Measurements from ENCODE around the gene PAQR9. TPM values are rescaled to one million over a fixed set of nuclear protein-coding genes. Genes with fewer than 3 reads are reported as not detected.

The PAQR9 gene
- polyA plus RNA-seq, 2 of the 4 experiments (the other 2 are of a cell fraction), result 3.0 to 3.1 TPM

DNA sequence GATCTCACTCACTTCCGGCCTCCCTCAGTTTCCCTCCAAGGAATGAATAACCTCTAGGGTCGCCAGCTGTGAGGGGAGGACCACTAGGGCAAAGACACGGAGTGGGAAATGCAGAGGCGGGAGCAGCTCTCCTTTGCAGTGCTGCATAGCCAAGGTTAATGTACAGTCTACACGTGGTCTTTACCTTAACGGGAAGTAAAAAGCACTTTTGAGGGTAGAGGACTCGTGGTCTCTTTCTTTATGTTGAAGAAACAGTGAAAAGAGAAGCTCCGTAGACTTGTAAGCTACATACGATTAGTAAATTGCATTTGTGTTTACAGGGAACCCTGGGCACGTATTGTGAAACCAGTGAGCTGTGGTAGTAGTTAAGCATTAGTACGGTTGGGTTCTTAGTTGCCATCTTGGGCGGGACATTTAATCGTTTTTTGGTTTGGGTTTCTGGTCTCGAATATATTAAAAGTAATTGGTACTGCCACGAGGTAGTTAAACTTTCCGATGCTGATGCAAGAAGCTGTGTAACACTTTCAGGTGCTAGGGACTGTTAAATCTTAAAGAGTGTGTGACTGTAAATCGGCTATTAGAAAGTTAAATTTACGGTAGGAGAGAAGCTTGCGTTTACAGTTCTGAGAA, 38.7 kb upstream of the PAQR9 start:
- FAIRE-seq (no peak), ATAC-seq (peak; percentile 58 to 68), DNase-seq (ENCODE audit: low read depth in 1 of 2, low spot score in 1 of 2) (peak; percentile 49 to 56)
- Histone ChIP-seq H3K27ac (peak overlapping the region; percentile 91 to 96), H3K9me3 (no peaks in the 10 kb centered on the region), H3K4me2 (peak overlapping the region; percentile 97), H3K4me3 (peak overlapping the region; percentile 93), H3K4me1 (peaks cover 44% of the 10 kb centered on the region)
- POLR2A ChIA-PET, result interaction anchor here (0.6 to 2.8 kb wide), 14 partner anchors 9 to 971 kb away, joined by 3 to 20 read pairs (median 6); partner anchors contain the start of genes ATR, PCOLCE2, PLS1 and TFDP2
- 1% methylated on average over 19 of the region's 19 CpGs for WGBS (ENCODE audit: missing lambda C conversion rate)
- no peak for TF ChIP-seq RNF2 (IDR thresholded peaks at IDR 0.05; ENCODE audit: borderline replicate concordance, low read depth)
- TF ChIP-seq HOXB5 (CRISPR knock-in tag; IDR thresholded peaks at IDR 0.05), result no peak
- peak; percentile 42; the same call in 1 of the 2 replicates for TF ChIP-seq MYC (IDR thresholded peaks at IDR 0.05; ENCODE audit: borderline replicate concordance, low read length)
- TF ChIP-seq ZFP36 (IDR thresholded peaks at IDR 0.05; ENCODE audit: borderline replicate concordance, partially characterized antibody), result no peak
- TF ChIP-seq GATA3 (IDR thresholded peaks at IDR 0.05; ENCODE audit: borderline replicate concordance), result no peak
- TF ChIP-seq HOXB13 (CRISPR knock-in tag; IDR thresholded peaks at IDR 0.05; ENCODE audit: low read depth), result no peak
- TF ChIP-seq, protein P1, sequence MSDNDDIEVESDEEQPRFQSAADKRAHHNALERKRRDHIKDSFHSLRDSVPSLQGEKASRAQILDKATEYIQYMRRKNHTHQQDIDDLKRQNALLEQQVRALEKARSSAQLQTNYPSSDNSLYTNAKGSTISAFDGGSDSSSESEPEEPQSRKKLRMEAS (IDR thresholded peaks at IDR 0.05), result peak; percentile 82
- peak in 1 of 2 experiments; percentile 64; a peak in 1 of 4 replicates for TF ChIP-seq CEBPB (IDR thresholded peaks at IDR 0.05)
- no peak for TF ChIP-seq CBX8 (IDR thresholded peaks at IDR 0.05)
- CTCF ChIA-PET, result interaction anchor here (0.6 to 2.1 kb wide), 8 partner anchors 9 to 173 kb away, joined by 3 to 10 read pairs (median 4); no protein-coding TSS in a partner anchor

- H3K4me1 ChIP-seq, result peaks cover 44% of the 10 kb centered on the region
- POLR2A ChIA-PET, result interaction anchor here (0.8 to 2.8 kb wide), 16 partner anchors 10 to 852 kb away, joined by 3 to 20 read pairs (median 5); partner anchors contain the start of genes ATR, PCOLCE2, PLS1 and TFDP2
- TF ChIP-seq ZFP36 (IDR thresholded peaks at IDR 0.05; ENCODE audit: borderline replicate concordance, partially characterized antibody) (no peak), ESRRA (IDR thresholded peaks at IDR 0.05; ENCODE audit: borderline replicate concordance, low read length) (peak; percentile 71; the same call in 1 of the 2 replicates), CBX8 (IDR thresholded peaks at IDR 0.05) (no peak), FOSL2 (IDR thresholded peaks at IDR 0.05) (no peak), FOSL2 (CRISPR knock-in tag; IDR thresholded peaks at IDR 0.05) (peak; percentile 42; the same call in 1 of the 2 replicates), TFCP2L1 (CRISPR knock-in tag; IDR thresholded peaks at IDR 0.05) (no peak), SMC3 (IDR thresholded peaks at IDR 0.05) (no peak), MAFK (IDR thresholded peaks at IDR 0.05; ENCODE audit: partially characterized antibody) (no peak), CHD4 (IDR thresholded peaks at IDR 0.05; ENCODE audit: borderline replicate concordance) (no peak), EHF (CRISPR knock-in tag; IDR thresholded peaks at IDR 0.05) (no peak), HOXB13 (CRISPR knock-in tag; IDR thresholded peaks at IDR 0.05; ENCODE audit: low read depth) (no peak), ZSCAN20 (CRISPR knock-in tag; IDR thresholded peaks at IDR 0.05) (no peak), ZC3H11A (IDR thresholded peaks at IDR 0.05) (no peak), ZNF302 (CRISPR knock-in tag; IDR thresholded peaks at IDR 0.05) (no peak), PBX3 (IDR thresholded peaks at IDR 0.05) (peak; percentile 38; the same call in 1 of the 2 replicates), HES2 (IDR thresholded peaks at IDR 0.05) (no peak), CBX2 (IDR thresholded peaks at IDR 0.05; ENCODE audit: borderline replicate concordance, low read depth) (no peak), EP300 (IDR thresholded peaks at IDR 0.05) (no peak; a peak in 1 of 5 replicates), BHLHE40 (IDR thresholded peaks at IDR 0.05; ENCODE audit: low read depth, low read length) (peak; percentile 96), FOXS1 (CRISPR knock-in tag; IDR thresholded peaks at IDR 0.05) (no peak), NR3C1 (IDR thresholded peaks at IDR 0.05) (no peak), JUN (IDR thresholded peaks at IDR 0.05) (peak; percentile 86 to 96), HOXA7 (CRISPR knock-in tag; IDR thresholded peaks at IDR 0.05) (no peak), CHD2 (IDR thresholded peaks at IDR 0.05; ENCODE audit: low read length, partially characterized antibody) (peak; percentile 82), GATA3 (IDR thresholded peaks at IDR 0.05; ENCODE audit: borderline replicate concordance) (no peak; the same call in 1 of the 2 replicates)
- TF ChIP-seq, protein P2, sequence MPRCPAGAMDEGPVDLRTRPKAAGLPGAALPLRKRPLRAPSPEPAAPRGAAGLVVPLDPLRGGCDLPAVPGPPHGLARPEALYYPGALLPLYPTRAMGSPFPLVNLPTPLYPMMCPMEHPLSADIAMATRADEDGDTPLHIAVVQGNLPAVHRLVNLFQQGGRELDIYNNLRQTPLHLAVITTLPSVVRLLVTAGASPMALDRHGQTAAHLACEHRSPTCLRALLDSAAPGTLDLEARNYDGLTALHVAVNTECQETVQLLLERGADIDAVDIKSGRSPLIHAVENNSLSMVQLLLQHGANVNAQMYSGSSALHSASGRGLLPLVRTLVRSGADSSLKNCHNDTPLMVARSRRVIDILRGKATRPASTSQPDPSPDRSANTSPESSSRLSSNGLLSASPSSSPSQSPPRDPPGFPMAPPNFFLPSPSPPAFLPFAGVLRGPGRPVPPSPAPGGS (IDR thresholded peaks at IDR 0.05), result peak; percentile 77; the same call in 1 of the 3 replicates
- TF ChIP-seq, protein P1 (IDR thresholded peaks at IDR 0.05), result peak; percentile 82
- TF ChIP-seq, protein P3, sequence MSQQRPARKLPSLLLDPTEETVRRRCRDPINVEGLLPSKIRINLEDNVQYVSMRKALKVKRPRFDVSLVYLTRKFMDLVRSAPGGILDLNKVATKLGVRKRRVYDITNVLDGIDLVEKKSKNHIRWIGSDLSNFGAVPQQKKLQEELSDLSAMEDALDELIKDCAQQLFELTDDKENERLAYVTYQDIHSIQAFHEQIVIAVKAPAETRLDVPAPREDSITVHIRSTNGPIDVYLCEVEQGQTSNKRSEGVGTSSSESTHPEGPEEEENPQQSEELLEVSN (IDR thresholded peaks at IDR 0.05; ENCODE audit: borderline replicate concordance, low read depth), result 0 out of 2 replicates have a peak, but pooled peaks have one; percentile 19
Measured at GRCh38 chr3:143001369-143002082, 38.1 kb upstream of the PAQR9 start, which contains the start of gene U2SURP. TSS of gene U2SURP (plus strand) at chr3:143001570. CDS start at chr3:143001629, 59 bp downstream.

More at GRCh38 chr3:143001369-143002082, 38.1 kb upstream of the PAQR9 start, which contains the start of gene U2SURP:
- Histone ChIP-seq H3K27ac (peak within 1 kb of the TSS; percentile 91 to 96), H3K4me2 (peak within 1 kb of the TSS; percentile 97), H3K9me3 (no peaks in the 10 kb centered on the region), H3K4me3 (peak within 1 kb of the TSS; percentile 93)
- no peak for FAIRE-seq
- peak; percentile 93 to 98 for DNase-seq (ENCODE audit: low read depth in 1 of 2, low spot score in 1 of 2)
- CTCF ChIA-PET, result interaction anchor here (0.5 to 2.7 kb wide), 6 partner anchors 10 to 172 kb away, joined by 3 to 10 read pairs (median 5); no protein-coding TSS in a partner anchor
- ATAC-seq, result peak; percentile 89 to 92
- WGBS (ENCODE audit: missing lambda C conversion rate), result 2% methylated on average over 46 of the region's 55 CpGs
